Smooth muscle cell (in vitro differentiated cells): ENCODE results near the gene ETNK2. TPM values are rescaled to one million over a fixed set of nuclear protein-coding genes. Genes with fewer than 3 reads are reported as not detected.

Source experiments
- DNase-seq: peaks from one replicate; lab custom pipeline; 2025; ENCODE audit not compliant: unreplicated experiment; lab: John Stamatoyannopoulos, UW
- H2AFZ ChIP-seq: fragments of 200-600 bp; sonication (generic); 2 replicates; pipeline ENCODE4 v1.6.0; 2016; ENCODE audit warnings: antibody characterized with exemption, low read depth, mild to moderate bottlenecking
- H3F3A ChIP-seq: fragments of 200-600 bp; sonication (generic); 2 replicates; pipeline ENCODE4 v1.6.0; 2017; ENCODE audit warnings: antibody characterized with exemption, low read depth
- H3K27ac ChIP-seq: fragments of 200-600 bp; sonication (generic); 2 replicates; pipeline ENCODE4 v1.5.1; 2016; ENCODE audit warnings: low read depth, mild to moderate bottlenecking
- H3K27me3 ChIP-seq: fragments of 200-600 bp; sonication (generic); 2 replicates; pipeline ENCODE4 v1.6.1; 2016; ENCODE audit warnings: low read depth, mild to moderate bottlenecking
- H3K36me3 ChIP-seq: fragments of 200-600 bp; sonication (generic); 2 replicates; pipeline ENCODE4 v1.5.1; 2016; ENCODE audit warnings: low read depth
- H3K4me1 ChIP-seq: fragments of 200-600 bp; sonication (generic); 2 replicates; pipeline ENCODE4 v1.5.1; 2016; ENCODE audit warnings: low read depth
- H3K4me2 ChIP-seq: fragments of 200-600 bp; sonication (generic); 2 replicates; pipeline ENCODE4 v1.6.0; 2016; ENCODE audit warnings: mild to moderate bottlenecking
- H3K4me3 ChIP-seq: fragments of 200-600 bp; sonication (generic); 2 replicates; pipeline ENCODE4 v1.5.1; 2016; ENCODE audit warnings: mild to moderate bottlenecking
- H3K79me2 ChIP-seq: fragments of 200-600 bp; sonication (generic); 2 replicates; pipeline ENCODE4 v1.6.0; 2016; ENCODE audit warnings: low read depth, mild to moderate bottlenecking
- H3K9ac ChIP-seq: fragments of 200-600 bp; sonication (generic); 2 replicates; pipeline ENCODE4 v1.6.0; 2016; ENCODE audit warnings: low read depth
- H3K9me3 ChIP-seq: fragments of 200-600 bp; sonication (generic); replicated peaks from 2 replicates; pipeline ENCODE4 v1.5.1; 2016; ENCODE audit warnings: low read depth
- H4K20me1 ChIP-seq: fragments of 200-600 bp; sonication (generic); 2 replicates; pipeline ENCODE4 v1.6.0; 2016; ENCODE audit warnings: low read depth
- CTCF ChIP-seq: fragments of 200-600 bp; sonication (generic); IDR thresholded peaks from 2 replicates; pipeline ENCODE4 v1.5.1; 2017; ENCODE audit warnings: borderline replicate concordance, mild to moderate bottlenecking, antibody characterized with exemption; ENCODE audit not compliant: insufficient read depth, poor library complexity, severe bottlenecking
- WGBS: methylation state at CpG from one replicate; pipeline ENCODE4 v1.1.7; 2016; ENCODE audit warnings: low lambda C conversion rate; 5-methylcytosine and 5-hydroxymethylcytosine counted together
- polyA plus RNA-seq: library from polyadenylated mRNA; unstranded; fragments of >200 nt; fragmentation: Nextera tagmentation; extraction: Ambion mirVana; gene quantifications from 2 replicates; pipeline ENCODE4 v1.2.1, GENCODE V29; 2016
- total RNA-seq: library from RNA; depleted of rRNA; stranded (reverse); fragments of >200 nt; gene quantifications from 2 replicates; pipeline ENCODE4 v1.2.3, GENCODE V29; 2014

ETNK2 gene
- total and polyA plus RNA-seq, 2 experiments from 2014 or later = 8.9 to 21.4 TPM

DNA sequence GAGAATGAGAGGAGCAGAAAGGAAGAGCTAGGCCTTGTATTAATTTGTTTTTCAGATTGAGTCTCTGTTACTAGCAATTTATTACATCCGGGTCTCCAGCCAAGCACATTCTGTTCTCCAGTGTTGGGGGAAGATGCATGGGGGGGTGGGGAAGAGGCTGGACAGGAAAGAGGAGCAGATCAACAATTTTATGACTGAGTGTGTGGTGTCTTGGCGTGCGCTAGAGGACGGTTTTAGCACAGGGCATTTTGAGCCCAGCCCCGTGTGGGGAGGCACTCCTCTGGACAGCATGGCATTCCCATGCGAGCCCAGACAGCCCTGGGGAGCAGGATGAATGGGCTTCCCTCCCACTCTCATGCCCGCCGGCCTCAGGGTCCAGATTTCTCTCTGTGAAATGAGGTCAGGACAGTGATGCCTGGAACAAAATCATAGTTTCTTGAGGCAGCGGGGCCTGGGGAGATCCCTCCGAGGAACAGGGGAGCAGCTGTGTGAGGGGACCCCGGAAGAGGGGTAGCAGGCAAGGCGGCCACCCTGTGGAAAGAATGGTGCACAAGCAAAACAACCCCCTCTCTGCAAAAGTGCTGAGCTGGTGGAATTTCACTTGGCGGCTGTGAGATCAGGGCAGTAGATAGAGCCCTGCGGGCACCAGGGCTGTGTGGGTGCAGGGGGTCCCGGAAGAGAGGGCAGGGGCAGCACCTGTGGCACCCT is 62.6 kb downstream of the ETNK2 start:
- no peaks in the 10 kb centered on the region for H3K27me3 ChIP-seq
- WGBS = 61% methylated on average over 15 of the region's 15 CpGs
- H3K36me3 ChIP-seq = no peaks in the 10 kb centered on the region
- TF ChIP-seq CTCF = no peak
- no peaks in the 10 kb centered on the region for H3K9me3 ChIP-seq
- H2AFZ ChIP-seq = no peak overlapping the region
- no peak overlapping the region for H3K4me3 ChIP-seq
- no peak overlapping the region for H3K4me2 ChIP-seq
- peaks cover 19% of the 10 kb centered on the region for H3K4me1 ChIP-seq
- no peak overlapping the region for H3K27ac ChIP-seq
- H3K79me2 ChIP-seq = no peaks in the 10 kb centered on the region
- no peak for DNase-seq
- H3F3A ChIP-seq = no peaks in the 10 kb centered on the region
- H3K9ac ChIP-seq = no peak overlapping the region
- H4K20me1 ChIP-seq = no peaks in the 10 kb centered on the region

DNA sequence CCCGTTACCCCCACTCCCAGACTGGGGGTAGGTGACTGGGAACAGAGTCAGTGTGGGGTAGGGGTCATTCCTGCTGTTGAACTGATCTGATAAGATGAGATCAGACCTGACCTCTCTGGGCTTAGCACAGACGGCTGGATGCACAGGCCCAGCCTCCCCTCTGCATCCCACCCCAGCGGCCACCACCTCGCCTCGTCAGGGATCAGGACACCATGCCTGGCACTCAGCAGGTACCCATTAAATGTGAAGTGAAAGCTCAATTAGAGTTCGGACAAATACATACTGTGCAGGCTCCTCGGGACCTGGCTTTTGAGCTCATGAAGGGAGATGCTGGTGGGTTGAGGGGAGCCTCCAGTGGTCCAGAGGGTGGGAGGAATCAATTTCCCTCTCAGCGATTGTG is 63.2 kb downstream of the ETNK2 start:
- DNase-seq = no peak
- Histone ChIP-seq H3K9ac (no peak overlapping the region), H3K27me3 (no peaks in the 10 kb centered on the region), H3F3A (no peaks in the 10 kb centered on the region), H3K36me3 (no peaks in the 10 kb centered on the region), H3K9me3 (no peaks in the 10 kb centered on the region), H3K79me2 (no peaks in the 10 kb centered on the region), H3K27ac (no peak overlapping the region), H3K4me3 (no peak overlapping the region), H4K20me1 (no peaks in the 10 kb centered on the region), H3K4me1 (peaks cover 24% of the 10 kb centered on the region), H3K4me2 (no peak overlapping the region), H2AFZ (no peak overlapping the region)
- WGBS = 77% methylated on average over 8 of the region's 8 CpGs
- TF ChIP-seq CTCF = no peak

- Histone ChIP-seq H3K4me1 (peaks cover 24% of the 10 kb centered on the region), H3K9ac (no peak overlapping the region), H2AFZ (no peak overlapping the region), H3K4me3 (no peak overlapping the region), H3K36me3 (no peaks in the 10 kb centered on the region), H3K9me3 (no peaks in the 10 kb centered on the region), H3F3A (no peaks in the 10 kb centered on the region), H3K4me2 (no peak overlapping the region), H3K79me2 (no peaks in the 10 kb centered on the region), H3K27me3 (no peaks in the 10 kb centered on the region), H3K27ac (no peak overlapping the region), H4K20me1 (no peaks in the 10 kb centered on the region)
- no peak for DNase-seq
- TF ChIP-seq CTCF = no peak
- WGBS = 93% methylated on average over 7 of the region's 7 CpGs
Observed at GRCh38 chr1:204087893-204088528, 63.8 kb downstream of the ETNK2 start.
